ENCODE data around the gene PRKCE. TPM values are rescaled to one million over a fixed set of nuclear protein-coding genes. Genes with fewer than 3 reads are reported as not detected.

Gene PRKCE
- total RNA-seq, 1 donor from 2014 or later: 24.2 TPM

DNA sequence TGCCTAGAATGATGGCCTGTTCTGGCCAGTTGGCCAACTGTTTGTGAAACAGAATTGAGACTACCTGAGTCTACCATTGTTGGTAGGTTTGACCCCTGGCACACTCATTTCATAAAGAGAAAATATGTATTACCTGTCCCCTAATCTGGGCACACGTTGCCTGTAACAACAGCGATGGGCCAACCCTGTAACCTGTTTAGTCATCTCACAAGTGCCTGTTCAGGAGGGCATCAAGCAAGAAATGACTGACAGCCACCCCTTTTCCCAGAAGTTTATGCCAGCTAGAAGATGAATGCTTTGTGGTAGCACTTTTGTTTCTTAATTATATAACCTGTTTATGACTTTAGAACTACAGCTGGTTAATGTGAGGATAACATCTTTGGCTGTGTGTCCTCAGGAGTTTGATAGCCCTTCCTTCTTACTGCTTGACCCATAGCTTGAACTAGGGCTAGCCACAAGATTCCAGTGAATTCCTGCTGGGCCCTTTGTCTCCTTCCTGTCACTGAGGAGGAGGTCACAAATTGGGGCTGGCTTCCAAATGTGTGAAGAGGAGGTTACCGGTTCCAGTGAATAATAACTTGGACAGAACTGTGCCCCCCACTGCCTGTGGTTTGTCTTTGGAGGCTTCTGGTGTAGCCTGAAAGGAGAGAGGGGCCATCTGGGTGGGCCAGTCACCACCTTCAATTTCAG lies 371.8 kb downstream of the PRKCE start:
- Mint-ChIP-seq H3K4me3 (ENCODE audit: unreplicated experiment) (no peak overlapping the region), H3K27me3 (ENCODE audit: unreplicated experiment) (peaks cover 9% of the 10 kb centered on the region)

DNA sequence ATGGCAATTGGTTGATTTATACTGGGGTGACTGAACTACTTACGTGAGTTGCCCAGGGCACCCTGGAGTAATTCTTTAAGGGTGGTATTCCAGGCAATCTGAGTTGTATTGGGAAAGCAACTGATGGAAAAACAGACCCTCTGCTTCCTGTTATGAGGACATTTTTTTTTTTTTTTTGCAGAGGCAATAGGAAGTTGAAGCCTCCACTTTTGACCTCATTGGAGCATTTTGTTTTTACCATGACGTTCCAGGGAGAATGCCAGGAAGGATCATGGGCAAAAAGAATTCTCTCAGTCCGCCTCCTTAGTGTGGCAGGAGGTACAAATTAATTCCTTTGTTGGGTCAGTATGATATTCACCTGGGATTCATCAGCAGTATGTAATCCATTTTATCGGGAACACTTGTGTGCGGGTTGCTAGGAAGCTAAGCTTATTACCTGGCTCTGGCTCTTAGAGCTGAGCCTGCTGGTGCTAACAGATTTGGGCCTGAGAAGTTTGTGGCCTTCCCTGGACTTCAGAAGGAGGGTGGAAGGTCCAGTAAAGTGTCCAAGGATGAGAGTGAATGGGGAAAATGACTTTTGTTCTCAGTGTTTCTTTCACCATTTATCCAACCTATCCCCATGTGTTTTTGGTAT lies 372.8 kb downstream of the PRKCE start:
- DNase-seq (ENCODE audit: low spot score): no peak

More for the DNA sequence above, 371.8 kb downstream of the PRKCE start:
- DNase-seq (ENCODE audit: low spot score): no peak
- H3K4me1 Mint-ChIP-seq (ENCODE audit: unreplicated experiment): peaks cover 24% of the 10 kb centered on the region
- peaks cover 26% of the 10 kb centered on the region for H3K36me3 Mint-ChIP-seq (ENCODE audit: low read depth, unreplicated experiment)
- H3K27ac Mint-ChIP-seq (ENCODE audit: unreplicated experiment): no peak overlapping the region
- TF ChIP-seq, protein P1, sequence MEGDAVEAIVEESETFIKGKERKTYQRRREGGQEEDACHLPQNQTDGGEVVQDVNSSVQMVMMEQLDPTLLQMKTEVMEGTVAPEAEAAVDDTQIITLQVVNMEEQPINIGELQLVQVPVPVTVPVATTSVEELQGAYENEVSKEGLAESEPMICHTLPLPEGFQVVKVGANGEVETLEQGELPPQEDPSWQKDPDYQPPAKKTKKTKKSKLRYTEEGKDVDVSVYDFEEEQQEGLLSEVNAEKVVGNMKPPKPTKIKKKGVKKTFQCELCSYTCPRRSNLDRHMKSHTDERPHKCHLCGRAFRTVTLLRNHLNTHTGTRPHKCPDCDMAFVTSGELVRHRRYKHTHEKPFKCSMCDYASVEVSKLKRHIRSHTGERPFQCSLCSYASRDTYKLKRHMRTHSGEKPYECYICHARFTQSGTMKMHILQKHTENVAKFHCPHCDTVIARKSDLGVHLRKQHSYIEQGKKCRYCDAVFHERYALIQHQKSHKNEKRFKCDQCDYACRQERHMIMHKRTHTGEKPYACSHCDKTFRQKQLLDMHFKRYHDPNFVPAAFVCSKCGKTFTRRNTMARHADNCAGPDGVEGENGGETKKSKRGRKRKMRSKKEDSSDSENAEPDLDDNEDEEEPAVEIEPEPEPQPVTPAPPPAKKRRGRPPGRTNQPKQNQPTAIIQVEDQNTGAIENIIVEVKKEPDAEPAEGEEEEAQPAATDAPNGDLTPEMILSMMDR (IDR thresholded peaks at IDR 0.05; ENCODE audit: unreplicated experiment): no peak
- peaks cover 5% of the 10 kb centered on the region for H3K9me3 Mint-ChIP-seq (ENCODE audit: unreplicated experiment)

DNA sequence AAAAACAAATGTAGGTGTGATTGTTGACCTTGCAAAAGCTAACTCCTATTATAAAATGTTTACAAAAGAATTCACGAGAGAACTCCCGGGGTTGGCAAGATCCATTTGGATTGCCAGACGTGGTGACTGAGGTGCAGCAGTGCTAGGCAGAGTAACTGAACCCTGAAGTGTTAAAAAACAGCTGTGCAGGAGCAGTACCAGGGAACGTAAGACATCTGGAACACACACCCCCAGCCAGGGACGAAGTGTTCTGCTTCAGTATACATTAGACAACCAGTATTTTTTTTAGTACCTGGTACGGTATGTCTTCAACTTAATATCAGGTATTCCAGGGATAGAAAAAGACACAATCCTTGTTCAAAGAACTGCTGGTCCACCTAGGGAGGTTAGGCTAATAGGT lies 373.6 kb downstream of the PRKCE start:
- H3K4me1 Mint-ChIP-seq (ENCODE audit: unreplicated experiment): peaks cover 41% of the 10 kb centered on the region
- no peak overlapping the region for H3K4me3 Mint-ChIP-seq (ENCODE audit: unreplicated experiment)
- H3K27me3 Mint-ChIP-seq (ENCODE audit: unreplicated experiment): peaks cover 9% of the 10 kb centered on the region
- TF ChIP-seq, protein P1 (IDR thresholded peaks at IDR 0.05; ENCODE audit: unreplicated experiment): no peak
- H3K27ac Mint-ChIP-seq (ENCODE audit: unreplicated experiment): no peak overlapping the region
- H3K9me3 Mint-ChIP-seq (ENCODE audit: unreplicated experiment): peaks cover 5% of the 10 kb centered on the region
- DNase-seq (ENCODE audit: low spot score): no peak
- peaks cover 29% of the 10 kb centered on the region for H3K36me3 Mint-ChIP-seq (ENCODE audit: low read depth, unreplicated experiment)

More for the DNA sequence above, 372.8 kb downstream of the PRKCE start:
- peaks cover 9% of the 10 kb centered on the region for H3K27me3 Mint-ChIP-seq (ENCODE audit: unreplicated experiment)
- H3K4me3 Mint-ChIP-seq (ENCODE audit: unreplicated experiment): no peak overlapping the region
- peaks cover 29% of the 10 kb centered on the region for H3K36me3 Mint-ChIP-seq (ENCODE audit: low read depth, unreplicated experiment)
- TF ChIP-seq, protein P1 (IDR thresholded peaks at IDR 0.05; ENCODE audit: unreplicated experiment): no peak
- H3K27ac Mint-ChIP-seq (ENCODE audit: unreplicated experiment): no peak overlapping the region
- H3K4me1 Mint-ChIP-seq (ENCODE audit: unreplicated experiment): peaks cover 33% of the 10 kb centered on the region
- H3K9me3 Mint-ChIP-seq (ENCODE audit: unreplicated experiment): peaks cover 5% of the 10 kb centered on the region

DNA sequence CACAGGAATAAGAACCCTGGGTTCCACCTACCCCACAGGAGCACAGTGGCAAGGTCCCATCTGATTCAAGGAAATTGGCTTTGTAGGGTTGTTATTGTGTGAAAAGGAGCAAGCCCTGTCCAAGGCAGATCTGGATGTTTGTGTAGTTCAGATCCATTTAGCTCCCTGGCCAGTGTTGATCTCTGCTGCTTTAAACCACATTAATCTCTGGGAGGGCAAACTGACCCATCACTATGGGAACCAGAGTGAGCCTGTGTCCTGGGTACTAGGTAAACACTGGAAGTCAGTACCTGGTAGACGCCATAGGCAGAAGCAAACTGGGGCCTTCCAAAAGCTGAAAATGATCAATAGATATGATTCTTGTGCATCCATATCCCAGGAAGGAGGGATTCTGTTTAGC lies 374.2 kb downstream of the PRKCE start:
- TF ChIP-seq, protein P1 (IDR thresholded peaks at IDR 0.05; ENCODE audit: unreplicated experiment): no peak
- DNase-seq (ENCODE audit: low spot score): no peak
- H3K36me3 Mint-ChIP-seq (ENCODE audit: low read depth, unreplicated experiment): peaks cover 25% of the 10 kb centered on the region
- peaks cover 47% of the 10 kb centered on the region for H3K4me1 Mint-ChIP-seq (ENCODE audit: unreplicated experiment)
- no peak overlapping the region for H3K27ac Mint-ChIP-seq (ENCODE audit: unreplicated experiment)
- H3K9me3 Mint-ChIP-seq (ENCODE audit: unreplicated experiment): peaks cover 5% of the 10 kb centered on the region
- H3K4me3 Mint-ChIP-seq (ENCODE audit: unreplicated experiment): no peak overlapping the region
- H3K27me3 Mint-ChIP-seq (ENCODE audit: unreplicated experiment): peaks cover 9% of the 10 kb centered on the region

DNA sequence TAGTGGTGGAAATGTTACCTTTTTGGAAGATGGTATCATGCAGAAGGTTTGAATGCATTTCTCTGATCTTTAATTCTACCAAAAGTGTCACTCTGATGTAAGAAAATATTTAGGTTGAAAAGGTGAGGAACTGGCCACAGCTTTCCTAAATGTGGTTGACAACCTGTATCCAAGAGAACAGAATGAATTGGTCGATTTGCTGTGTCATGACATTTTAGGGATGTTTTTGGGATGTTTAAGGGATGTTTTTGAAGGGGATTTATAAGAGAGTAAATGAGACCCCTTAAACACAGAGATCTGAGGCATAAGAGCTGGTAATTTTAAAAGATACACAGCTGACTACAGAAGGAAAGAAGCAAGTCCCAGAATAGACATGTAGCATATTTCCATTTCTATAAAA lies 375.0 kb downstream of the PRKCE start:
- Mint-ChIP-seq H3K27ac (ENCODE audit: unreplicated experiment) (no peak overlapping the region), H3K9me3 (ENCODE audit: unreplicated experiment) (peaks cover 5% of the 10 kb centered on the region), H3K27me3 (ENCODE audit: unreplicated experiment) (peaks cover 9% of the 10 kb centered on the region), H3K4me3 (ENCODE audit: unreplicated experiment) (no peak overlapping the region), H3K4me1 (ENCODE audit: unreplicated experiment) (peaks cover 55% of the 10 kb centered on the region), H3K36me3 (ENCODE audit: low read depth, unreplicated experiment) (peaks cover 17% of the 10 kb centered on the region)
- no peak for DNase-seq (ENCODE audit: low spot score)
- TF ChIP-seq, protein P1 (IDR thresholded peaks at IDR 0.05; ENCODE audit: unreplicated experiment): no peak

Data from endothelial cell (in vitro differentiated cells).